ENCODE data around the gene NPAS2.

- TF ChIP-seq, protein P1, sequence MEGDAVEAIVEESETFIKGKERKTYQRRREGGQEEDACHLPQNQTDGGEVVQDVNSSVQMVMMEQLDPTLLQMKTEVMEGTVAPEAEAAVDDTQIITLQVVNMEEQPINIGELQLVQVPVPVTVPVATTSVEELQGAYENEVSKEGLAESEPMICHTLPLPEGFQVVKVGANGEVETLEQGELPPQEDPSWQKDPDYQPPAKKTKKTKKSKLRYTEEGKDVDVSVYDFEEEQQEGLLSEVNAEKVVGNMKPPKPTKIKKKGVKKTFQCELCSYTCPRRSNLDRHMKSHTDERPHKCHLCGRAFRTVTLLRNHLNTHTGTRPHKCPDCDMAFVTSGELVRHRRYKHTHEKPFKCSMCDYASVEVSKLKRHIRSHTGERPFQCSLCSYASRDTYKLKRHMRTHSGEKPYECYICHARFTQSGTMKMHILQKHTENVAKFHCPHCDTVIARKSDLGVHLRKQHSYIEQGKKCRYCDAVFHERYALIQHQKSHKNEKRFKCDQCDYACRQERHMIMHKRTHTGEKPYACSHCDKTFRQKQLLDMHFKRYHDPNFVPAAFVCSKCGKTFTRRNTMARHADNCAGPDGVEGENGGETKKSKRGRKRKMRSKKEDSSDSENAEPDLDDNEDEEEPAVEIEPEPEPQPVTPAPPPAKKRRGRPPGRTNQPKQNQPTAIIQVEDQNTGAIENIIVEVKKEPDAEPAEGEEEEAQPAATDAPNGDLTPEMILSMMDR (IDR thresholded peaks at IDR 0.05), result no peak
- TF ChIP-seq POLR2A (IDR thresholded peaks at IDR 0.05), result no peak
Observed at GRCh38 chr2:100980046-100980445, 160.1 kb downstream of the NPAS2 start.

Data from adrenal gland (tissue), 5 donors.